ENCODE data around the gene PDX1.
A peak's percentile ranks its signal among the peaks of the same experiment; 100 is the strongest.

PDX1 gene

DNA sequence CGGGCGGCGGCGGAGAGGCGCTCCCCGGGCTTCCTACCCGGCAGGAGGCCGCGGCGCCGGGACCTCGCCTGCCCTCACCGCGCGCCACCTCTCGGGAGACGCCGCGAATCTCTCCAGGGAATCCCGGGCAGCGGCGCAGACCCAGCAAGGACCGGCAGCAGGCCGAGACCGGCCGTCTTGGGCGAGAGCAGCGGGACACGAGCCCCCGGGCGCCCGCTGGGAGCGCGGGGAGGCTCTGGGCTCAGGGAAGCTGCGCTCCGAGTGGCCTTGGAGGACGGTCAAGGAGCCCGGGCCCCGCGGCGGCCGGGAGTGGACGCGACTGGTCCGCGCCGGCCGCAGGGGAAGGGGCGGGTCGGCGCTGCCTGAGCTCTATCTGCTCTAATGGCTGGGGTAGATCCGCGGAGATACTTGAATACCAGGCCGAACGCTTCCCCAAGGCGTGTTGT lies 34.6 kb downstream of the PDX1 start:
- peak; percentile 41 for DNase-seq (ENCODE audit: extremely low spot score)

DNA sequence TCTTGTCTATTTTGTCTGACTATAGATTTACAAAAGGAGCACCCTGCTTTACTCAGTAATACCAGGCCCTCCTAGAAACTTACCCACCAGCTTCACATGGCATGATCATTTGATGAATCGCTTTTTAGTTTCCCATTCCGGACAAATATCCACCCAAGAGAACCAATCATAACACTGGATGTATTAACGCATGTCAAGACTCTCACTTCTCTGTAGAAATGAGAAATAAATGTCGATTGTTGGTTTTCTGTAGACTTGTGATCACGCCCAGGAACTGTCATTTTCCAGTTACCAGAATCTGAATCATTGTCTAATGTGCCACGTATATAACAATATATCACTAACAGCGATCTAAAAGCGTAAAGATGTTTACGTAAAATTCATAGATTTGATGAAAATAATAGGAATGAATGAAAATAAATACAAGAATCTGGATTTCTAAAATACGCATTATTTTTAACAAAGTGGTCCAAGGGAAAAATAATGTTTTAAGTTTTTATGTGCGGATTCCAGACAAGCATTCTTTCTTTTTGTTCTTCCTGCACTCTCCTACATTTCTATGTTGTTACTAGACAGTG lies 35.3 kb downstream of the PDX1 start:
- CTCF ChIA-PET = interaction anchor here (0.9 to 7.9 kb wide), 27 partner anchors 9 to 1007 kb away, joined by 3 to 92 read pairs (median 7); partner anchors contain the start of genes PDX1 and URAD
- TF ChIP-seq, protein P1, sequence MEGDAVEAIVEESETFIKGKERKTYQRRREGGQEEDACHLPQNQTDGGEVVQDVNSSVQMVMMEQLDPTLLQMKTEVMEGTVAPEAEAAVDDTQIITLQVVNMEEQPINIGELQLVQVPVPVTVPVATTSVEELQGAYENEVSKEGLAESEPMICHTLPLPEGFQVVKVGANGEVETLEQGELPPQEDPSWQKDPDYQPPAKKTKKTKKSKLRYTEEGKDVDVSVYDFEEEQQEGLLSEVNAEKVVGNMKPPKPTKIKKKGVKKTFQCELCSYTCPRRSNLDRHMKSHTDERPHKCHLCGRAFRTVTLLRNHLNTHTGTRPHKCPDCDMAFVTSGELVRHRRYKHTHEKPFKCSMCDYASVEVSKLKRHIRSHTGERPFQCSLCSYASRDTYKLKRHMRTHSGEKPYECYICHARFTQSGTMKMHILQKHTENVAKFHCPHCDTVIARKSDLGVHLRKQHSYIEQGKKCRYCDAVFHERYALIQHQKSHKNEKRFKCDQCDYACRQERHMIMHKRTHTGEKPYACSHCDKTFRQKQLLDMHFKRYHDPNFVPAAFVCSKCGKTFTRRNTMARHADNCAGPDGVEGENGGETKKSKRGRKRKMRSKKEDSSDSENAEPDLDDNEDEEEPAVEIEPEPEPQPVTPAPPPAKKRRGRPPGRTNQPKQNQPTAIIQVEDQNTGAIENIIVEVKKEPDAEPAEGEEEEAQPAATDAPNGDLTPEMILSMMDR (IDR thresholded peaks at IDR 0.05; ENCODE audit: control extremely low read depth, extremely low read depth, low read depth, missing control alignments) = no peak
- POLR2A ChIA-PET = no interaction called here
- DNase-seq (ENCODE audit: extremely low spot score) = no peak

More for the DNA sequence above, 34.6 kb downstream of the PDX1 start:
- POLR2A ChIA-PET = interaction anchor here (0.6 kb wide), 1 partner anchor 502 kb away, joined by 3 read pairs; no protein-coding TSS in a partner anchor
- CTCF ChIA-PET = interaction anchor here (0.8 to 5.1 kb wide), 43 partner anchors 9 to 1006 kb away, joined by 3 to 92 read pairs (median 5); partner anchors contain the start of genes CDX2, PDX1 and URAD
- TF ChIP-seq, protein P1 (IDR thresholded peaks at IDR 0.05; ENCODE audit: control extremely low read depth, extremely low read depth, low read depth, missing control alignments) = no peak

DNA sequence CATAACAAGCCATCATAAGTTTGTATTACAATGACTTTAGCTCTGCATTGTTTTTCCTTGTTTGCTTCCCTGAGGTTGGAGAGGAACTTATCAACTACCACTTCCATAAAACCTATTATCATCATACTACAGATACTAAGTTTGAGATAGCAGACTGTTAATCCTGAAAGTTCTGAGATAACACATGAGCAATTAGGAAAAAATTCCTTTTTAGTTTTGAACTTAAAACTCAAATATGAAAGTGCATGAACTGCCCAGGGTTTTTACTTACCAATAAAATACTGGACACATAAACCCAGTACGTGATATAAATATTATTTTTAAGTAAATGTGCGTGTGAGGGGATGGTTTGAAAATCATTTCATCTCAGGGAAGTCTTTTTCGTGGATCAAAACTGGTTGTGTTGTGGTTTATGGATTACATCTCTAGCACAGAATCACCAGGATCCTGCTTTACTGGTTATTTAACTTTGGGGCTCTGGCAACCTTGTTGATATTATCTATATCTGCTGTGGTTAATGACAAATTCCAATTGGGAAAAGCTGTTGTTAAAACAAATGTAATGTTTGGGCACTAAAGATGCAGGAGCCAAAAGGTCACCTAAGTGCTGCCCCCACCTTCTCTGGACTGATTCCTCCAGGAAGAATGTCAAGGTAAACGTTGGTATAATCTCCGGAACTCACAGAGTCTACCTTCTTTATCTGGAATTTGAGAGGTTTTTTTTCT lies 36.9 kb downstream of the PDX1 start:
- ChIA-PET CTCF (interaction anchor here (0.7 to 7.9 kb wide), 7 partner anchors 14 to 595 kb away, joined by 3 to 70 read pairs (median 4); no protein-coding TSS in a partner anchor), POLR2A (no interaction called here)
- TF ChIP-seq, protein P1 (IDR thresholded peaks at IDR 0.05; ENCODE audit: control extremely low read depth, extremely low read depth, low read depth, missing control alignments) = no peak
- no peak for DNase-seq (ENCODE audit: extremely low spot score)

DNA sequence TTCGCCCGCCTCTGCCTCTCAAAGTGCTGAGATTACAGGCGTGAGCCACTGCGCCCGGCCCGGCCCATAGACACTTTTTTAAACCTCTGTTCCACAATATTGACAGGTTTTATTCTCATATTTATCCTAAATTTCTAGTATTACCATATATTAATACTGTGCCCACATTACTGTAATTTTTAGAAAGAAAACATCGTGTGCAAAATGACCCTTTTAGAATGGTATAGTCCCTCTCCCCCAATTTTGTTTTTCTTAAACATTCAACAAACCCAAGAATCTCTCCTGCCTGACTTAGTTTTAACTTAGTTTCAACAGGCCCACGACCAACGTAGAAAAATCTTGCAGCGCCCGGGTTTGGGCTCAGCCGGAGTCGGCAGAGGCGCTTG lies 40.2 kb downstream of the PDX1 start:
- POLR2A ChIA-PET = no interaction called here
- CTCF ChIA-PET = interaction anchor here (0.7 to 7.9 kb wide), 6 partner anchors 14 to 600 kb away, joined by 3 to 70 read pairs (median 4); no protein-coding TSS in a partner anchor
- DNase-seq (ENCODE audit: extremely low spot score) = no peak
- TF ChIP-seq, protein P1 (IDR thresholded peaks at IDR 0.05; ENCODE audit: control extremely low read depth, extremely low read depth, low read depth, missing control alignments) = no peak

DNA sequence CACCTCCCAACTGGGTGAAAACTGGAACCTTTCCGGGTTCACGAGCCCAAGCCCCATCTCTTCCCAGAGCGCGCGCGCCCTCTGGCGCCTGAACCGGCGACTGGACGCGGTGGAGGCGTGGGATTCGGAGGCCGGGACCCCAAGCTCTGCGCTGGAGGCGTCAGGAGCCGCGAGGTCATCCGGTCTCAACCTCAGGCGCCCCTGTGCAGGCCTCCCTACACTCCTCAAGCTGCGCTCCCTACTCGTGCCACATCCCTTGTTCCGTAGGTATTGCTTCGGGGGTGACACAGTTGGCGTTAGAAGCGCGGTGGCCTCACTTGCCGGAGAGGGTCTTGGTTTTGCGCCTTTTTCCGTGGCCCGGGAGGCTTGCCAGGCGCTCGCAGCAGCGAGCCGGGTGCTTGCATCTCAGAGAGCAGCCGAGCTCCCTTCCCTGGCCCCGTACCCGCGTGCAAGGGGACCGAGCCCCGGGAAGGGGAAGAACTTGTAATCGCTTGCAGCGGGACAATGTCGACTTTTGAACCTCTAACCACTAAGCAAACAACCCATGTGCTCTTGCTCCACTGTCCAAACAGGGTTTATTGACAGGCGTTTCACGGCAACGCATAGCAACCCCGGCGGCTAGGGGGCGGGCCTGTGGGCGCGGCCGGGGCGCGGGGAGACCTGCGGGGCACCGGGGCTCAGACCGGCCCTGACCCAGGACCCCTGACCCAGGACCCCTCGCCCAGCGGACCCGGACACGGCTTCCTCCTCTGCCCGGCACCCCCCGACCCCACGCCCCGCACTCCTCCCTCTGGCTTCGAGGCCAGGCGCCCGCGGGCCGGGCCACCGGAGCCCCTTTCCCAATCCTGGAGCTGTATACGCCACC lies 40.8 kb downstream of the PDX1 start:
- peak; percentile 72 for DNase-seq (ENCODE audit: extremely low spot score)
- TF ChIP-seq, protein P1 (IDR thresholded peaks at IDR 0.05; ENCODE audit: control extremely low read depth, extremely low read depth, low read depth, missing control alignments) = peak; percentile 57
- POLR2A ChIA-PET = no interaction called here
- CTCF ChIA-PET = interaction anchor here (0.7 to 7.9 kb wide), 7 partner anchors 15 to 602 kb away, joined by 3 to 70 read pairs (median 4); no protein-coding TSS in a partner anchor

All from GM10248 (cell line).